ENCODE measurements around the gene C11orf21. TPM values are rescaled to one million over a fixed set of nuclear protein-coding genes. Genes with fewer than 3 reads are reported as not detected.

Gene C11orf21
- total and polyA plus RNA-seq, 2 donors, result 2.4 to 18.9 TPM

- WGBS, result 96% methylated on average over 17 of the region's 17 CpGs
- no peak overlapping the region for H3K27ac ChIP-seq (ENCODE audit: low read depth in 1 of 2, low read length in 1 of 2)
- peaks cover 0 to 7% of the 10 kb centered on the region in 2 donors for H3K36me3 ChIP-seq (ENCODE audit: control insufficient read depth in 2 of 2, insufficient read depth in 2 of 2, low read length in 1 of 2)
- peaks cover 0 to 3% of the 10 kb centered on the region in 2 donors for H3K9me3 ChIP-seq (ENCODE audit: control insufficient read depth in 2 of 2, insufficient read depth in 1 of 2, low read length in 1 of 2)
- no peak for DNase-seq (ENCODE audit: low read depth in 6 of 9, low spot score in 9 of 9)
- peaks cover 0 to 12% of the 10 kb centered on the region in 2 donors for H3K27me3 ChIP-seq (ENCODE audit: control insufficient read depth in 2 of 2, insufficient read depth in 1 of 2, low read length in 1 of 2)
- H3K4me1 ChIP-seq (ENCODE audit: control insufficient read depth in 2 of 2, insufficient read depth in 2 of 2, low read length in 2 of 2), result peaks cover 6 to 20% of the 10 kb centered on the region in 2 donors
- no peak overlapping the region for H3K4me3 ChIP-seq (ENCODE audit: low read length in 2 of 2)
Observed at GRCh38 chr11:2295971-2296912, 5.5 kb downstream of the C11orf21 start.

GRCh38 chr11:2294926-2295290 is 6.8 kb downstream of the C11orf21 start:
- Histone ChIP-seq H3K4me3 (ENCODE audit: low read length in 2 of 2) (no peak overlapping the region), H3K4me1 (ENCODE audit: control insufficient read depth in 2 of 2, insufficient read depth in 2 of 2, low read length in 2 of 2) (peaks cover 0 to 10% of the 10 kb centered on the region in 2 donors), H3K27me3 (ENCODE audit: control insufficient read depth in 2 of 2, insufficient read depth in 1 of 2, low read length in 1 of 2) (peaks cover 0 to 12% of the 10 kb centered on the region in 2 donors), H3K27ac (ENCODE audit: low read depth in 1 of 2, low read length in 1 of 2) (no peak overlapping the region), H3K36me3 (ENCODE audit: control insufficient read depth in 2 of 2, insufficient read depth in 2 of 2, low read length in 1 of 2) (peaks cover 0 to 7% of the 10 kb centered on the region in 2 donors), H3K9me3 (ENCODE audit: control insufficient read depth in 2 of 2, insufficient read depth in 1 of 2, low read length in 1 of 2) (no peaks in the 10 kb centered on the region)
- 96% methylated on average over 8 of the region's 8 CpGs for WGBS
- DNase-seq (ENCODE audit: low read depth in 6 of 9, low spot score in 9 of 9), result no peak

GRCh38 chr11:2293984-2294925 is 7.5 kb downstream of the C11orf21 start:
- DNase-seq (ENCODE audit: low read depth in 6 of 9, low spot score in 9 of 9), result no peak
- WGBS, result 80% methylated on average over 27 of the region's 27 CpGs
- no peaks in the 10 kb centered on the region for H3K9me3 ChIP-seq (ENCODE audit: control insufficient read depth in 2 of 2, insufficient read depth in 1 of 2, low read length in 1 of 2)
- H3K4me3 ChIP-seq (ENCODE audit: low read length in 2 of 2), result no peak overlapping the region
- H3K27me3 ChIP-seq (ENCODE audit: control insufficient read depth in 2 of 2, insufficient read depth in 1 of 2, low read length in 1 of 2), result peaks cover 0 to 12% of the 10 kb centered on the region in 2 donors
- H3K36me3 ChIP-seq (ENCODE audit: control insufficient read depth in 2 of 2, insufficient read depth in 2 of 2, low read length in 1 of 2), result peaks cover 0 to 7% of the 10 kb centered on the region in 2 donors
- H3K4me1 ChIP-seq (ENCODE audit: control insufficient read depth in 2 of 2, insufficient read depth in 2 of 2, low read length in 2 of 2), result peaks cover 0 to 4% of the 10 kb centered on the region in 2 donors
- H3K27ac ChIP-seq (ENCODE audit: low read depth in 1 of 2, low read length in 1 of 2), result no peak overlapping the region

- Histone ChIP-seq H3K27me3 (ENCODE audit: control insufficient read depth in 2 of 2, insufficient read depth in 1 of 2, low read length in 1 of 2) (peaks cover 0 to 12% of the 10 kb centered on the region in 2 donors), H3K27ac (ENCODE audit: low read depth in 1 of 2, low read length in 1 of 2) (no peak overlapping the region), H3K4me3 (ENCODE audit: low read length in 2 of 2) (no peak overlapping the region), H3K4me1 (ENCODE audit: control insufficient read depth in 2 of 2, insufficient read depth in 2 of 2, low read length in 2 of 2) (no peaks in the 10 kb centered on the region), H3K36me3 (ENCODE audit: control insufficient read depth in 2 of 2, insufficient read depth in 2 of 2, low read length in 1 of 2) (peaks cover 0 to 7% of the 10 kb centered on the region in 2 donors), H3K9me3 (ENCODE audit: control insufficient read depth in 2 of 2, insufficient read depth in 1 of 2, low read length in 1 of 2) (no peaks in the 10 kb centered on the region)
- no peak for DNase-seq (ENCODE audit: low read depth in 6 of 9, low spot score in 9 of 9)
- 79% methylated on average over 20 of the region's 20 CpGs for WGBS
Observed at GRCh38 chr11:2293531-2293971, 8.2 kb downstream of the C11orf21 start.

GRCh38 chr11:2290351-2290841 is 11.3 kb downstream of the C11orf21 start:
- H3K4me3 ChIP-seq (ENCODE audit: low read length in 2 of 2), result no peak overlapping the region

GRCh38 chr11:2289859-2290258 is 11.9 kb downstream of the C11orf21 start:
- no peak for DNase-seq (ENCODE audit: low read depth in 6 of 9, low spot score in 9 of 9)
- H3K4me3 ChIP-seq (ENCODE audit: low read length in 2 of 2), result no peak overlapping the region
- H3K27me3 ChIP-seq (ENCODE audit: control insufficient read depth in 2 of 2, insufficient read depth in 1 of 2, low read length in 1 of 2), result peaks cover 0 to 12% of the 10 kb centered on the region in 2 donors
- H3K27ac ChIP-seq (ENCODE audit: low read depth in 1 of 2, low read length in 1 of 2), result no peak overlapping the region
- H3K4me1 ChIP-seq (ENCODE audit: control insufficient read depth in 2 of 2, insufficient read depth in 2 of 2, low read length in 2 of 2), result peaks cover 0 to 4% of the 10 kb centered on the region in 2 donors
- H3K9me3 ChIP-seq (ENCODE audit: control insufficient read depth in 2 of 2, insufficient read depth in 1 of 2, low read length in 1 of 2), result no peaks in the 10 kb centered on the region
- WGBS, result 94% methylated on average over 10 of the region's 10 CpGs
- no peaks in the 10 kb centered on the region for H3K36me3 ChIP-seq (ENCODE audit: control insufficient read depth in 2 of 2, insufficient read depth in 2 of 2, low read length in 1 of 2)

More at GRCh38 chr11:2290351-2290841, 11.3 kb downstream of the C11orf21 start:
- DNase-seq (ENCODE audit: low read depth in 6 of 9, low spot score in 9 of 9), result no peak
- no peaks in the 10 kb centered on the region for H3K9me3 ChIP-seq (ENCODE audit: control insufficient read depth in 2 of 2, insufficient read depth in 1 of 2, low read length in 1 of 2)
- no peaks in the 10 kb centered on the region for H3K36me3 ChIP-seq (ENCODE audit: control insufficient read depth in 2 of 2, insufficient read depth in 2 of 2, low read length in 1 of 2)
- peaks cover 0 to 12% of the 10 kb centered on the region in 2 donors for H3K27me3 ChIP-seq (ENCODE audit: control insufficient read depth in 2 of 2, insufficient read depth in 1 of 2, low read length in 1 of 2)
- 86% methylated on average over 10 of the region's 10 CpGs for whole genome bisulfite sequencing
- no peak overlapping the region for H3K27ac ChIP-seq (ENCODE audit: low read depth in 1 of 2, low read length in 1 of 2)
- peaks cover 0 to 4% of the 10 kb centered on the region in 2 donors for H3K4me1 ChIP-seq (ENCODE audit: control insufficient read depth in 2 of 2, insufficient read depth in 2 of 2, low read length in 2 of 2)

- Histone ChIP-seq H3K4me1 (ENCODE audit: control insufficient read depth in 2 of 2, insufficient read depth in 2 of 2, low read length in 2 of 2) (peaks cover 0 to 4% of the 10 kb centered on the region in 2 donors), H3K36me3 (ENCODE audit: control insufficient read depth in 2 of 2, insufficient read depth in 2 of 2, low read length in 1 of 2) (no peaks in the 10 kb centered on the region), H3K27ac (ENCODE audit: low read depth in 1 of 2, low read length in 1 of 2) (no peak overlapping the region), H3K4me3 (ENCODE audit: low read length in 2 of 2) (no peak overlapping the region), H3K9me3 (ENCODE audit: control insufficient read depth in 2 of 2, insufficient read depth in 1 of 2, low read length in 1 of 2) (no peaks in the 10 kb centered on the region), H3K27me3 (ENCODE audit: control insufficient read depth in 2 of 2, insufficient read depth in 1 of 2, low read length in 1 of 2) (peaks cover 0 to 11% of the 10 kb centered on the region in 2 donors)
- DNase-seq (ENCODE audit: low read depth in 6 of 9, low spot score in 9 of 9), result no peak
- 96% methylated on average over 6 of the region's 6 CpGs for WGBS
Observed at GRCh38 chr11:2289350-2289749, 12.4 kb downstream of the C11orf21 start.

GRCh38 chr11:2287091-2287490 is 14.6 kb downstream of the C11orf21 start:
- DNase-seq (ENCODE audit: low read depth in 6 of 9, low spot score in 9 of 9), result no peak
- Histone ChIP-seq H3K4me1 (ENCODE audit: control insufficient read depth in 2 of 2, insufficient read depth in 2 of 2, low read length in 2 of 2) (peaks cover 0 to 4% of the 10 kb centered on the region in 2 donors), H3K27ac (ENCODE audit: low read depth in 1 of 2, low read length in 1 of 2) (no peak overlapping the region), H3K27me3 (ENCODE audit: control insufficient read depth in 2 of 2, insufficient read depth in 1 of 2, low read length in 1 of 2) (no peaks in the 10 kb centered on the region), H3K9me3 (ENCODE audit: control insufficient read depth in 2 of 2, insufficient read depth in 1 of 2, low read length in 1 of 2) (no peaks in the 10 kb centered on the region), H3K4me3 (ENCODE audit: low read length in 2 of 2) (no peak overlapping the region), H3K36me3 (ENCODE audit: control insufficient read depth in 2 of 2, insufficient read depth in 2 of 2, low read length in 1 of 2) (no peaks in the 10 kb centered on the region)
- WGBS, result 67% methylated on average over 16 of the region's 16 CpGs

Measured in thymus (tissue), 11 donors.